IPS-18c (cell line): ENCODE data around the gene PSMC3.

ENCODE experiments used
- H3K4me3 ChIP-seq: 2 replicates; pipeline ENCODE4 v1.7.0; 2013; ENCODE audit warnings: low read depth, mild to moderate bottlenecking, low read length, moderate library complexity; ENCODE audit not compliant: insufficient read depth
- H3K9me3 ChIP-seq: one replicate; pipeline ENCODE4 v1.6.1; 2013; ENCODE audit warnings: mild to moderate bottlenecking, low read length, moderate library complexity; ENCODE audit not compliant: control insufficient read depth, insufficient read depth

The PSMC3 gene

DNA sequence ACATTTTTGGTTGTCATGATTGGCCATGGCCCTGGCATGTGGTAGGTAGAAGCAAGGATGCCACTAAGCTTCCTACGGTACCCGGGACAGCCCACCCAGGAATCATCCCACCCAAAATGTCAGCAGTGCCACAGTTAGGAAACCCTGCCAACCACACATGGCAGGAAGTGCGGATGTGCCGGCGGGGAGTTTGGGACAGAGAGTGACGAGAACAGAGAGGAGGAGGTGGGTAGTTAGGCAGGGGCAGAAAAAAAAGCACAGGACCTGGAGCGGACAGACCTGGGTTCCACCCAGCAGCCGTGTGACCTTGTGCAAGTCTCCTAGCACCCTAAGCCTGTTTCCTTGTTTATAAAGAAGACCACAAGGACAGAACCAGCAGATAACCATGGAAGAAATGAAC, 51.2 kb downstream of the PSMC3 start:
- Histone ChIP-seq H3K4me3 (no peak overlapping the region), H3K9me3 (no peaks in the 10 kb centered on the region)

DNA sequence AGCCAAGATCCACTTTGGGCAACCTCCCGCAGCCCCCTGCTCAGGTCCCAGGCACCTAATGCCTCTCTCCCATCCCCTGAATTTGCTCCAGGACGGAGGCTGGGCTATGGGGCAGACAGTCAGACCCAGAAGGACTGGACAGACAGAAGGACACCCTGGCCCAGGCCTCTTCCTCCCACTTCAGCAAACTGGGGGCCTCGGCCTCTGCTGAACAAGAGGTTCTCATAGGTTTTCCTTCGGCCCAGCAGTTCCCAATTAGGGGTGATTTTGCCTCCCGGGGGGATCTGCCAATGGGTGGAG, 51.6 kb downstream of the PSMC3 start:
- Histone ChIP-seq H3K9me3 (no peaks in the 10 kb centered on the region), H3K4me3 (no peak overlapping the region)

DNA sequence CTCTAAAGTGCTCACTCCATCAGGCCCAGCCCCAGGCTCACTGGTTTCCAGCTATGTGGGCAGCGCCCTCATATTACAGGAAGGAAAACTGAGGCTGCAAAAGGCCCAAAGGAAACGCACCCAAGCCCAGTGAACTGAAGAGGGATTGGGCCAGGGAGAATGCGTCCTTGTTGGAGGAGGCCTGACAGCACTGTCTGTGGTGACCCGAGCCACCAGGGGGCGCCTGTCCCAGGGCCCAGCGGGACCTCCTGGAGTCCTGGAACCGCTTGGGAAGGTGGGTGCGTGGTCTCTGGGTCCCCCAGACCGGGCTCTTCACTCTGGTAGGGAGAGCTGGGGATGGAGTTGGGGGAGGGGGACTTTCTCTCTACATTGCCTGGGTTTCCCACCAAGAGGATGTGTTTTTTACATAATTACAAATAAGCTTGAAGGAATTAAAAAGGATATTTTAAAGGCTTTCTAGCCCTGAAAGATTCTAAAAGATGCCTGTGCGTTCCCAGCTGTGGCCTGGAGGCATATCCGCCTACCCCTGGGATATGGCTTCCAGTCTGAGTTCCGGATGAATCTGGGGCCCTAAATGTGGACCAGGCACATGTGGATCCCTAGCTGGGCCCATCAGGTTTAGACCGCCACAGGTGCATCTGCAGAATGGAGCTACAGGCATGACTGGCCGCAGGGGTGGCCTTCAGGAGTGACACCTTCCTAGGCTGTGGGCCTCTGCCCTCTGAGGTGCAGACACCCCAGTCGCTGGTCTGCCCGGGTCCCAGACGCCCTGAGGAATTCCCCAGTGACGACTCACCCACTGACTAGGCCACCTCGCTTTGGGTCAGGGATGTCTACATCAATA, 52.1 kb downstream of the PSMC3 start:
- Histone ChIP-seq H3K9me3 (no peaks in the 10 kb centered on the region), H3K4me3 (no peak overlapping the region)

DNA sequence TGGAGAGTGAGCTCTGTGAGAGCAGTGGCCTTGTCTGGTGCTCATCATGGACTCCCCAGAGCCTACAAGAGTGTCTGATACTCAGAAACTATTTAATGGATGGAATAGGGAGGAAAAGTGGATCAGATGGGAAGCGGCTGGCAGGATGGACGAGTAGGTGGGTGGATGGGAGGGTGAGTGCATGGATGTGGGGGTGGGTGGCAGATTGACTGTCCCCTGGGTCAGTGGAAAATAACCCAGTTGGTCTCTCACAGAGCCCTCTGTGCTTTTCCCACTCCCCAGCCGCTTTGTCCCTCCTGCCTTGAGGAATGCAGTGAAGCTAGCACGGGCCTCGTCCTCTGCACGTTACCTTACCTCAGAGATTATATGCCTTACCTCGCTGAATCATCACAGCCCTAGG, 53.8 kb downstream of the PSMC3 start:
- Histone ChIP-seq H3K4me3 (no peak overlapping the region), H3K9me3 (no peaks in the 10 kb centered on the region)

DNA sequence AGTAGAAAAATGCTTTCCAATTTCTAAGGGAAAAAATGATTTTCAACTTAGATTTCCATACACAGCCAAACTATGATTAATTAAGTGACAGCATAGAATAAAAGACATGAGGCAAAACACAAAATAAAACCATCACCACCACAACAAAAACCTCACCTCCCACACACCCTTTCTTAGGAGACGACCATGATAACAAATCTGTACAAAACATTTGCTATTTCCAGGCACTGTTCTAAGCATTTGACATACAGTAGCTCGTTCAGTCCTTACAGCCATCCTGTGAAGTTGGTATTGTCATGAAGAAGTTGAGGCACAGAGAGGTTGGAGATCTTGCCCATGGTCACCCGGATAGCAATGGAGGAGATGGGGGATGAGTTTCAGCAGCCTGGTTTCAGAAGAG, 56.6 kb downstream of the PSMC3 start:
- H3K4me3 ChIP-seq, result no peak overlapping the region
- no peaks in the 10 kb centered on the region for H3K9me3 ChIP-seq
